ENCODE results near the gene TSC22D4. TPM values are rescaled to one million over a fixed set of nuclear protein-coding genes. Genes with fewer than 3 reads are reported as not detected.
"Not testable (repeated sequence)": the region's sequence is repeated elsewhere in the genome, so short reads cannot be mapped to it uniquely, and the experiment has no call there.

TSC22D4 gene
- polyA plus RNA-seq, 10 donors: 30.3 to 46.3 (median 40.1) TPM

- no peak for DNase-seq
Measured at GRCh38 chr7:100446040-100446439, 33.0 kb downstream of the TSC22D4 start.

DNA sequence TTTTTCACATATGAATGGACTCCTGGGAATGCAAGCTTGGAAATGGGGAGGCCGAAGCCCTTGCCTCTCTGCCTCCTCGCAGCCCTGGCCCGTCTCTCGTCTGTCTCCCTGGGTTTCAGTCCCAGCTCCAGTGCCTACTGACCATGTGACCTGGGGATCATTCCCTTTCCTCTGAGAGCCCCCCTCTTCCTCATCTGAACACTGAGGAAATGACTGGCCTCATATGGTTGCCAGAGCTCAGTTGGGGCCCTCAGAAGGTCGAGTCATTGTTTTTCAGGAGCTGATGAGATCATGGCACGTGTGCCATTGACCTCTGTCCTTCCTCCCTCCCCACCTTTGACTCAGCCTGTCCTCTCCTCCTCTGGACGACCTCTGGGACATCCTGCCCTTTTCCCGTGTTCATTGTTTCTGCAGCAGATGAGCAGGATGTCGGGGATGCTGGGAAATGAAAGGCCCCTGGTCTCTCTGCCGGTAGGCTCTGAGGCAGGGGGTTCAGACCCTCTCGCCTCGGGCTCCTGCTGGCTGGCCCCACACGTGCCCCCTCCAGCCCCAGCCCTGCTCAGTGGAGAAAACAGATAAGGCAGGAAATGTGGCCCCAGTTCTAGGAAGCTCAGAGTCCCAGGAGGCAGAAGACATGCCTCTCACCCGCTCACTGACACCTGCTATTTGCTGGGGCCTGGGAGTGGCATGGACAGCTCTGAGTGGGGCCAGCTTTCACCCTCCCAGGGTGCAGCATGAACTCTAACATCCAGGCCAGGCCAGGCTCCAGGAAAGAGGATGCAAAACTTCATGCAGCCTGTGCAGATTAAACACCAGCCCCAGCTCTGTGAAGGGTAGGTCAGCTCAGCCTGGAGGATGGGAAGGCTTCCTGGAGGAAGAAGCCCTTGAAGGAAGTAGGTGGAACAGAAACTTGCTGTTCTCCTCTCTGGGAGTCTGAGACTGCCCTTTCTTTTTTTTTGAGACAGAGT is 34.4 kb downstream of the TSC22D4 start:
- DNase-seq: peak in 1 of 3 donors; percentile 70

GRCh38 chr7:100443096-100443840 is 35.7 kb downstream of the TSC22D4 start:
- DNase-seq: no peak

DNA sequence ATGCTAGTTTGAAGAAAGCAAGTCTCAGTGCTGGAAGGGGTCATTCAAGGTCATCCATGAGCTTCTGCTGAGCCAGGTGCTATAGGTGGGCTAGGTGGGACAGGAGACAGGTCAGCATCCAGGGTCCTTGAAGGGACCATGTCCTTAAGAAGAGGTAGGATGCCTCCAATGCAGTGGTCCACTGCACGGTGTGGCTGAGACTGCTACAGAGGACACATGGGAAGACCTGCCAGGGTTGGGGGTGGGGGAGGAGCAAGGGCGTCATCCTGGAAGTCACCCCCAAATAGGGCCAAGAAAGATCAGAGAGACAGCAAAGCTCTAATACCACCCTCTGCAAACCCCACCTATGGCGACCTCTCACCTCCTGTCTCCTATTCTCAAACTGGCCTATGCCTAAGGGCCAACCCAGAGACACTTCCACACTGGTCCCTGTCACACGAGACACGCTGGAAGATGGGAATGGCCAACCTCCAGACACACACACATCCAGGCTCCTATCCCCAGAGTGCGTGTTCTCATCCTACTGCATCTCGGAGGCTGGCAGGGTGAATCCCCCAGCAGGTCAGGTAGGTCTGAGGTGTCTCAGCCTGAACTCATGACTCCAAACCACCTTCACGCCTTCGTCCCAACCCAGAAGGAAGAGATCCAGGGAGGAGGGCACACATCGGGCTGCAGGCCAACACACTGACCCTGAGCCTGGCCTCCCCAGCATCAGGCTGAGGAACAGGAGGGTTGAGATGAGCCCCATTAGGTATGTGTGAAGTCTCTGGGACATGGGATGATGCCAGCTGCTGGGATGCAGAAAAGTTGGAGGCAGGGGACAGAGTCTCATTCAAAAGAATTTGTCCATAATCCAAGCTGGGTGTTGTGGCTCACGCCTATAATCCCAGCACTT is 37.1 kb downstream of the TSC22D4 start:
- DNase-seq: no peak

DNA sequence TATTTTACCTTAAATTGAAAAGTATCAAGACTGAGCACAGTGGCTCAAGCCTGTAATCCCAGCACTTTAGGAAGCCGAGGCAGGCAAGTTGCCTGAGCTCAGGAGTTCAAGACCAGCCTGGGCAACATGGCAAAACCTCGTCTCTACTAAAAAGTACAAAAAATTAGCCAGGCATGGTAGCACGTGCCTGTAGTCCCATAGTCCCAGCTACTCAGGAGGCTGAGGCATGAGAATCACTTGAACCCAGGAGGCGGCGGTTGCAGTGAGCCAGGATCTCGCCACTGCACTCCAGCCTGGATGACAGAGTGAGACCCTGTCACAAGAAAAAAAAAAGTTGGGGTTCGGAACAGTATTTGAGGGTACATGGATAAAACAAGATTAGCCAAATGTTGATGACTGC is 39.8 kb downstream of the TSC22D4 start:
- not testable (repeated sequence) for DNase-seq

GRCh38 chr7:100438731-100439130 is 40.3 kb downstream of the TSC22D4 start:
- not testable (repeated sequence) for DNase-seq

DNA sequence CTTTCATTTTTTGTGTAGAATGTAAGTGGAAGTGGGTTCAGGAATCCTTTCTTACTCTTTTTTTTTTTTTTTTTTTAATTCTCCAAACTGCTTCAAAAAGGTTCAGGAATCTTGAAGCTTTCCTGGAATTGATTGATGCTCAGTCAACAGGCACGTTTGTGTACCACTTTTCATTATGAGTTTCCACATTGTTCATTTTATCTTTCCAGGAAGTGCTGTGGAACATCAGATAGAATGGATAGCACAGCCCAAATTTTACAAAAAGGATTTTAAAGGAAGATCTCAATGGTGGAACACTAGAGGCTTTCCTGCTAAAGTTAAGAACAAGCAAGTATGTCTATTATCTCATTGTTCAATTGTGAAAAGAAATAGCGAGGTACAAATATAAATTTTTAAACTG is 40.8 kb downstream of the TSC22D4 start:
- DNase-seq: no peak

DNA sequence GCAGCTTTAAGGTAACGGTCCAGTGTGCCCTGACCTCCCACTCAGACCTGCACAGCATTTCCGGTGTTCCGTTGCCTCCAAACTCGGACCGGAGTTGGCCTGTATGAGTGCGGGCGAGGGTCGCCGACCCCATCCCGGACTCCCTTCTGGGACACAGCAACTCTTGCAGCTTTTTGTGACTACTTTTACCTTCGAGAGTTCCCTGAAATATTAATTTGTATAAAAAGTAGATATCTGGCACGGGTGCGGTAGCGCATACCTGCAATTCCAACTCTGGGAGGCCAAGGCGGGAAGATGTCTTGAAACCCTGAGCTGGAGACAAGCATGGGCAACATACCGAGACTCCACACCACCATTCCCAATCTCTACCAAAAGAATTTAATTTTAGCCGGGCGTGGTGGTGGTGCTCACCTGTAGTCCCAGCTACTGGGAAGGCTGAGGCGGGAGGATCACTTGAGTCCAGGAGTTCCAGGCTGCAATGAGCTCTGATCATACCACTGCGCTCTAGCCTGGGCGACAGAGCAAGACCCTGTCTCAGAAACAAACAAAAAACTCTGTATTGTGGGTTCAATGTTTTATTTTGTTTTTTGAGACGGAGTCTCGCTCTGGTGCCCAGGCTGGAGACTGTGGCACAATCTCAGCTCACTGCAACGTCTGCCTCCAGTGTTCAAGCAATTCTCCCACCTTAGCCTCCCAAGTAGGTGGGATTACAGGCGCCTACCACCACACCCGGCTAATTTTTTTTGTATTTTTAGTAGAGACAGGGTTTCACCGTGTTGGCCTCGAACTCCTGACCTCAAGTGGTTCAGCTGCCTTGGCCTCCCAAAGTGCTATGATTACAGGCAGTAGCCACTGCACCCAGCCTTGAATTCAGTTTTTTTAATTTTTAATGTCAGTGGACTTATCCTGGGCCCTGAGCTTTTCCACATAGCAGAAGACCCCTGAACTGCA is 41.6 kb downstream of the TSC22D4 start:
- peak in 1 of 3 donors; percentile 22 for DNase-seq

DNA sequence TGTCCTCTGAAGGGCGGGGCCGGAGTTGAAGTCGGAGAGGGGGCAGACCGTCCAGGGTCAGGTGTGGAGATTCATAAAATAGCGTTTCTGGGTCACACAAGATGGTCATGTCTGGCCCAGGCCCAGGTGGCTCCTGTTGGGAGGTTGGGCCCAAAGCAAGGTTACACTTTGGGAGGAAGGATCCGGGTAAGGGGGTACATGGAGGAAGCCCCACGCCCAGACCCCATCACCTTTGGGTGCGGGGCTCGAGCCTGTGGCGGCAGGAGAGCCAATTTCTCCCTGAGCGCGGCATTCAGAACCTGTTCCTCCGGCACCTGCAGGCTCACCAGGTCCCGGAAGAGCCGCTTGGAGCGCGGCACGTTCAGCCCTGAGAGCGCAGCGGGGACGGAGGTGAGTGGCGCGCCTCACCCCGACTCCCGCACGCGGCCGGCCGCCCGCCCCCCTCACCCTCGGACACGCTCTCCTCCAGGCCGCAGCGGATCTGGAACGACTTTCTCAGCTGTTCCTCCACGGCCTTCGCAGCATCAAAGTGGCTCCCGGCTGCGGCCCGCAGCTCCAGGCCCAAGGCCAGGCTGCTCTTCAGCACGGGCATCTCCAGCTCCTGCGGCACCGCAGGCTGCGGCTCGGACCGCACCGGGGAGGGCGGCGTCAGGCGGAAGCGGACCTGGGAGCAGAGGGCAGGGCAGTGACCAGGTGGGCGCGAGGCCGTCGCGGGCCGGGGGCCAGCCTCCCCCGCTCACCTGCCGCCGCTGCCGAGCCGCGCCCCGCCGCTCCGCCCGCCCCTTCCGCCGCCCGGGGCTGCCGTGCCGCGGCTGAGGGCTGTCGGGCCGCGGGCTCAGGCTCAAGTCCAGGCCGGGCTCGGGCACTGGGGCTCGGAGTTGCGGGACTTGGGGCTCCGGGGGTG is 43.4 kb downstream of the TSC22D4 start:
- peak in 2 of 3 donors; percentile 34 to 77 for DNase-seq

DNA sequence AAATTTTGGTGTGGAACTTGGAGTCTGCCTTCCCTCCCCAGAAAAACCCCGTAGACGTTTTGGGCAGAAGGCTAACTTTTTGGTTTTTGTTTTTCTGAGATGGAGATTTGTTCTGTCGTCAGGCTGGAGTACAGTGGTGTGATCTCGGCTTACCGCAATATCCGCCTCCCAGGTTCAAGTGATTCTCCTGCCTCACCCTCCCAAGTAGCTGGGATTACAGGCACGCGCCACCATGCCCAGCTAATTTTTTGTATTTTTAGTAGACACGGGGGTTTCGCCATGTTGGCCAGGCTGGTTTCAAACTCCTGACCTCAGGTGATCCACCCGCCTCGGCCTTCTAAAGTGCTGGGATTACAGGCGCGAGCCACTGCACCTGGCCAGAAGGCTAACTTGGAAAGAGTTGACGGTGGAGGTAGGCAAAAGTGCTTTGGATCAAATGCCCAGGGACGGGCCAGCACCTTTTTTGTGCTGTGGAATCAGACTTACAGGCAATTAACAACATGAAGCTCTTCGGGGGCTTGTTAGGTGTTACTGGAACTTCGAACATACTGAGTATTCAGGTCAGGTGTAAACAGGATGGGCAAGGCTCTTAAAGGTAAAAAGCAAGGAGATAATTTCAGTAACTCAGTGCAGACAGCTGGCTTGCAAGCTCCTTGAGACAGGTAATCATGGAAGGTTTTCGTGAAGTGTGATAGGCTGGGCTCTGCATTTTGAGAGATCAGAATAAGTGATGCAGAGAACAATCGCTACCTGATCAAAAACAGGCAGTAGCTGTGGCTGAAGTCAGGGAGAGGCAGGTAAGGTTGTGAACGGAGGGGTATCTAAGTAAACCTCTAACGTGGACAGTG is 44.5 kb downstream of the TSC22D4 start:
- DNase-seq: no peak

- no peak for DNase-seq
Measured at GRCh38 chr7:100433592-100434296, 45.3 kb downstream of the TSC22D4 start.

GRCh38 chr7:100433276-100433591 is 45.8 kb downstream of the TSC22D4 start:
- DNase-seq: no peak

DNA sequence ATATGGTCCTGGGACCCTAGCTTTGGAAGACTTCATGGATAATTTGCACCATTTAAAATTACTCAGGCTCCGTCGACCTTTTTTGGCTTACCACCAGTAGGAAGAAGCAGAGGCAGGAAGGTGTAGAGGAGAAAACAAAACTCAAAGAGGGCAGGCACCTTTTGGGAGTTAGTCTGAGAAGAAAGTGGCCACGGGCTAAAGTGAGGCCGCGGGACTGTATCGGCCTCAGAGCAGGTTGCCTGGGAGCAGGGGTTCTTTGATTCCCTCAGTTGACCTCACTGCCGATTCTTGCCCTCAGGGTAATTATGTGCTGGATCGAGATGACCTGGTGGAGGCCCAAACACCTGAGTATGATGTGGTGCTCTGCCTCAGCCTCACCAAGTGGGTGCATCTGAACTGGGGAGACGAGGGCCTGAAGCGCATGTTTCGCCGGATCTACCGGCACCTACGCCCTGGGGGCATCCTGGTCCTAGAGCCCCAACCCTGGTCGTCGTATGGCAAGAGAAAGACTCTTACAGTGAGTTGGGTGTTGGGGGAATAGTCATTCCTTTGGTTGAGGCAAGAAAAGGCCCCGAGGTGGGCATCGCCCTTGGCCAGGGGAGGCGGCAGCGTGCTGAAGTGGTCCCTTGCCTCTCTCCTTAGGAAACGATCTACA is 46.3 kb downstream of the TSC22D4 start:
- DNase-seq: no peak

DNA sequence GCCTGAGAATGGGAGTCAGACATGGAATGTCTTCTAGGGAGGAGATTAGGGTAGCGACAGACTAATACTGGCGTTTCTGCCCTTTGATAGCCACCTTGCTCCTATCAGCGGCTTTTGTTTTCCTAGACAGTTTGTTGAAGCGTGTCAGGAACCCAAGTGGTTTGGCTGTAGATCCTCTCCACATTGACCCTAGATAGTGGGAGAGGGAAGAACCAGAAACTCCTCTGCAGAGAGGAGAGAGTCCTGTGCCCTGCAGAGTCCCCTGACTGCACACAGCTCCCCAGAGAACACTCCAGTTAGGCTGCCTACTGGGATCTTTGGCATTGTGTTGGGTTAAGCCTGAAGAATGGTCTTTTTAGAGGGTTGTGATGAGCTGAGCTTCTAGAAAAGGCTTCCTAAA is 47.0 kb downstream of the TSC22D4 start:
- DNase-seq: no peak

DNA sequence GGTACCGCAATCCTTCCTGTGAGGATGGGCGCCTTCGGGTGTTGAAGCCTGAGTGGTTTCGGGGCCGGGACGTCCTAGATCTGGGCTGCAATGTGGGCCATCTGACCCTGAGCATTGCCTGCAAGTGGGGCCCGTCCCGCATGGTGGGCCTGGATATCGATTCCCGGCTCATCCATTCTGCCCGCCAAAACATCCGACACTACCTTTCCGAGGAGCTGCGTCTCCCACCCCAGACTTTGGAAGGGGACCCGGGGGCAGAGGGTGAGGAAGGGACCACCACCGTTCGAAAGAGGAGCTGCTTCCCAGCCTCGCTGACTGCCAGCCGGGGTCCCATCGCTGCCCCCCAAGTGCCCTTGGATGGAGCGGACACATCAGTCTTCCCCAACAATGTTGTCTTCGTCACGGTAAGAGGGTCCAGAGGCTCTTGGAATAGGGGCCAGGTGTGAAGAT is 47.7 kb downstream of the TSC22D4 start:
- DNase-seq: no peak

DNA sequence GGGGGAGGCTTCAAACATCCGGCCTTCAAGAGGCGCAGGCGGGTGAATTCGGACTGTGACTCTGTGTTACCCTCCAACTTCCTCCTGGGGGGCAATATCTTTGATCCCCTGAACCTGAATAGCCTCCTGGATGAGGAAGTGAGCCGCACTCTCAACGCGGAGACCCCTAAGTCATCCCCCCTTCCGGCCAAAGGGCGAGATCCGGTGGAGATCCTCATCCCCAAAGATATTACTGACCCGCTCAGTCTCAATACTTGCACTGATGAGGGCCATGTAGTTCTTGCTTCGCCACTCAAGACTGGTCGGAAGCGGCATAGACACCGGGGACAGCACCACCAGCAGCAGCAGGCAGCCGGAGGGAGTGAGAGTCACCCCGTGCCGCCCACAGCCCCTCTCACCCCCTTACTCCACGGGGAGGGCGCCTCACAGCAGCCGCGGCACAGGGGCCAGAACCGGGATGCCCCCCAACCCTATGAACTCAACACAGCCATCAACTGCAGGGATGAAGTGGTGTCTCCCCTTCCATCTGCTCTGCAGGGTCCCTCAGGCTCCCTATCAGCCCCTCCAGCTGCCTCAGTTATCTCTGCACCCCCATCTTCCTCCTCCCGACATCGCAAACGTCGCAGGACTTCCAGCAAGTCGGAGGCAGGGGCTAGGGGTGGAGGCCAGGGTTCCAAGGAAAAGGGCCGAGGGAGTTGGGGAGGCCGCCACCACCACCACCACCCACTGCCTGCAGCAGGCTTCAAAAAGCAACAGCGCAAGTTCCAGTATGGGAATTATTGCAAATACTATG is 48.3 kb downstream of the TSC22D4 start:
- no peak for DNase-seq

Measured in muscle of back (tissue), 11 donors.